SK-N-SH (cell line): Measurements from ENCODE around the gene RHOBTB1. TPM values are rescaled to one million over a fixed set of nuclear protein-coding genes. Genes with fewer than 3 reads are reported as not detected.
"Not testable (repeated sequence)": the region's sequence is repeated elsewhere in the genome, so short reads cannot be mapped to it uniquely, and the experiment has no call there.

Source experiments
- CTCF ChIA-PET: fragments of 300-600, 350-600 bp; formaldehyde crosslinking; extraction: SDS; loops from one replicate; lab custom pipeline; 2021; lab: Yijun Ruan, JAX
- POLR2A ChIA-PET: fragments of 350-600 bp; sonication (Branson Sonifier 250); formaldehyde crosslinking; extraction: SDS; loops from one replicate; lab custom pipeline; 2020; ENCODE audit warnings: antibody characterized with exemption, inconsistent platforms; lab: Yijun Ruan, JAX
- DNase-seq: peaks from one replicate; pipeline ENCODE4 v3.0.0; 2012
- H2AFZ ChIP-seq: fragments of 200-600 bp; sonication (generic); 2 replicates; pipeline ENCODE4 v1.8.1; 2016; ENCODE audit warnings: antibody characterized with exemption, mild to moderate bottlenecking, low read depth
- H3F3A ChIP-seq: fragments of 200-600 bp; sonication (generic); replicated peaks from 2 replicates; pipeline ENCODE3; 2016; ENCODE audit warnings: antibody characterized with exemption, mild to moderate bottlenecking; ENCODE audit not compliant: insufficient read depth
- H3K27ac ChIP-seq, 2 experiments: fragments of 200-500 bp in 1 of 2; fragments of 200-600 bp in 1 of 2; sonication (Bioruptor generic) in 1 of 2; sonication (generic), shearing (Covaris generic) in 1 of 2; 2 replicates each; pipeline versions ENCODE4 v1.5.1 to v1.6.1; 2014 to 2016; ENCODE audit warnings: low read depth in 2 of 2, inconsistent platforms in 1 of 2, low read length in 1 of 2, mild to moderate bottlenecking in 1 of 2, mixed read lengths in 1 of 2
- H3K27me3 ChIP-seq: fragments of 200-600 bp; sonication (generic), shearing (Covaris generic); 2 replicates; pipeline ENCODE4 v1.6.1; 2016; ENCODE audit warnings: mixed run types; ENCODE audit not compliant: insufficient read depth
- H3K36me3 ChIP-seq, 2 experiments: fragments of 200-500 bp in 1 of 2; fragments of 200-600 bp in 1 of 2; sonication (Bioruptor generic) in 1 of 2; sonication (generic) in 1 of 2; replicated peaks in 1 of 2; 2 replicates each; pipeline versions ENCODE3 to v1.5.1; 2014 to 2016; ENCODE audit warnings: low read length in 1 of 2, mild to moderate bottlenecking in 1 of 2; ENCODE audit not compliant: insufficient read depth in 2 of 2, control insufficient read depth in 1 of 2
- H3K4me1 ChIP-seq, 2 experiments: fragments of 200-500 bp in 1 of 2; fragments of 200-600 bp in 1 of 2; sonication (Bioruptor generic) in 1 of 2; sonication (generic), shearing (Covaris generic) in 1 of 2; 2 replicates each; pipeline versions ENCODE4 v1.5.1 to v1.6.1; 2014 to 2016; ENCODE audit warnings: low read depth in 1 of 2, low read length in 1 of 2, mixed run types in 1 of 2; ENCODE audit not compliant: insufficient read depth in 2 of 2, control insufficient read depth in 1 of 2
- H3K4me2 ChIP-seq: fragments of 200-600 bp; sonication (generic), shearing (Covaris generic); 2 replicates; pipeline ENCODE4 v1.6.1; 2017; ENCODE audit warnings: mixed run types
- H3K4me3 ChIP-seq, 2 experiments: fragments of 200-500 bp in 1 of 2; fragments of 200-600 bp in 1 of 2; sonication (Bioruptor generic) in 1 of 2; sonication (generic), shearing (Covaris generic) in 1 of 2; 2 replicates each; pipeline versions ENCODE4 v1.5.1 to v1.8.1; 2014 to 2016; ENCODE audit warnings: low read depth in 2 of 2, inconsistent platforms in 1 of 2, low read length in 1 of 2, mild to moderate bottlenecking in 1 of 2, mixed read lengths in 1 of 2, moderate library complexity in 1 of 2
- H3K79me2 ChIP-seq: fragments of 200-600 bp; sonication (generic); 2 replicates; pipeline ENCODE4 v1.8.1; 2017; ENCODE audit warnings: mild to moderate bottlenecking; ENCODE audit not compliant: insufficient read depth
- H3K9ac ChIP-seq: fragments of 200-600 bp; sonication (generic); 2 replicates; pipeline ENCODE4 v1.6.1; 2017; ENCODE audit warnings: mixed run types
- H3K9me2 ChIP-seq: fragments of 200-600 bp; sonication (generic); 2 replicates; pipeline ENCODE4 v1.6.1; 2017; ENCODE audit warnings: mixed run types
- H3K9me3 ChIP-seq: fragments of 200-600 bp; sonication (generic); 2 replicates; pipeline ENCODE4 v1.6.1; 2017; ENCODE audit warnings: mixed run types, mild to moderate bottlenecking, moderate library complexity
- H4K20me1 ChIP-seq: fragments of 200-600 bp; sonication (generic); 2 replicates; pipeline ENCODE4 v1.6.1; 2017; ENCODE audit warnings: mild to moderate bottlenecking, mixed run types; ENCODE audit not compliant: insufficient read depth
- CHD2 ChIP-seq: fragments of 150-350 bp; IDR thresholded peaks from 2 replicates; pipeline ENCODE4 v1.6.1; 2018; ENCODE audit warnings: low read length; ENCODE audit not compliant: partially characterized antibody
- ELF1 ChIP-seq: IDR thresholded peaks from 2 replicates; pipeline ENCODE4 v1.4.0; 2012
- EZH2phosphoT487 ChIP-seq: fragments of 200-600 bp; sonication (generic); IDR thresholded peaks from 2 replicates; pipeline ENCODE4 v1.6.1; 2017; ENCODE audit warnings: low read depth, mixed run types, mild to moderate bottlenecking, antibody characterized with exemption, moderate library complexity, borderline replicate concordance
- FOSL2 ChIP-seq: IDR thresholded peaks from 2 replicates; pipeline ENCODE4 v1.4.0; 2012; ENCODE audit warnings: low read depth, mild to moderate bottlenecking, moderate library complexity, borderline replicate concordance
- FOXM1 ChIP-seq: IDR thresholded peaks from 2 replicates; pipeline ENCODE4 v1.4.0; 2012; ENCODE audit warnings: low read depth, mild to moderate bottlenecking
- JUND ChIP-seq: IDR thresholded peaks from 2 replicates; pipeline ENCODE4 v1.4.0; 2012
- MXI1 ChIP-seq: IDR thresholded peaks from 2 replicates; pipeline ENCODE4 v1.6.1; 2012; ENCODE audit warnings: mild to moderate bottlenecking, low read depth, low read length, improper control_type of control experiment
- NFIC ChIP-seq: IDR thresholded peaks from 2 replicates; pipeline ENCODE4 v1.4.0; 2012; ENCODE audit warnings: borderline replicate concordance
- NRF1 ChIP-seq: IDR thresholded peaks from 2 replicates; pipeline ENCODE4 v1.6.1; 2012; ENCODE audit warnings: low read depth, mild to moderate bottlenecking, low read length
- RXRA ChIP-seq: IDR thresholded peaks from 2 replicates; pipeline ENCODE4 v1.4.0; 2012; ENCODE audit warnings: low read depth, mild to moderate bottlenecking, borderline replicate concordance
- SMC3 ChIP-seq: IDR thresholded peaks from 2 replicates; pipeline ENCODE4 v1.6.1; 2012; ENCODE audit warnings: low read depth, low read length, improper control_type of control experiment
- TAF1 ChIP-seq: IDR thresholded peaks from 2 replicates; pipeline ENCODE4 v1.6.1; 2012; ENCODE audit warnings: low read depth, mild to moderate bottlenecking, low read length, moderate library complexity, borderline replicate concordance
- TCF12 ChIP-seq: IDR thresholded peaks from 2 replicates; pipeline ENCODE4 v1.4.0; 2012
- YY1 ChIP-seq: IDR thresholded peaks from 2 replicates; pipeline ENCODE4 v1.4.0; 2012; ENCODE audit warnings: low read depth, mild to moderate bottlenecking
- WGBS: methylation state at CpG from one replicate; pipeline ENCODE4 v1.1.6; 2017; ENCODE audit warnings: low lambda C conversion rate; 5-methylcytosine and 5-hydroxymethylcytosine counted together
- polyA plus RNA-seq, 3 experiments: library from polyadenylated mRNA; depleted of rRNA; stranded (reverse); fragments of >200 nt; gene quantifications; 2 replicates each; pipeline ENCODE4 v1.2.3, GENCODE V29; 2012
- TF ChIP-seq, protein P1 (sequence below): IDR thresholded peaks from 2 replicates; pipeline ENCODE4 v1.6.1; 2012; ENCODE audit warnings: mild to moderate bottlenecking, low read depth, low read length, moderate library complexity
- TF ChIP-seq, protein P2 (sequence below): fragments of 150-350 bp; IDR thresholded peaks from 2 replicates; pipeline ENCODE4 v1.6.1; 2016; ENCODE audit warnings: mild to moderate bottlenecking, low read depth, low read length
- TF ChIP-seq, protein P3 (sequence below): fragments of 200-600 bp; sonication (generic); IDR thresholded peaks from 2 replicates; pipeline ENCODE4 v1.6.1; 2017; ENCODE audit warnings: antibody characterized with exemption, mild to moderate bottlenecking, moderate library complexity
- TF ChIP-seq, protein P4 (sequence below): IDR thresholded peaks from 2 replicates; pipeline ENCODE4; 2012
- TF ChIP-seq, protein P5 (sequence below): IDR thresholded peaks from 2 replicates; pipeline ENCODE4 v1.4.0; 2012; ENCODE audit warnings: low read depth, borderline replicate concordance

Gene RHOBTB1
- polyA plus RNA-seq, 1 of the 3 experiments (the other 2 are of a cell fraction) = 10.5 TPM

DNA sequence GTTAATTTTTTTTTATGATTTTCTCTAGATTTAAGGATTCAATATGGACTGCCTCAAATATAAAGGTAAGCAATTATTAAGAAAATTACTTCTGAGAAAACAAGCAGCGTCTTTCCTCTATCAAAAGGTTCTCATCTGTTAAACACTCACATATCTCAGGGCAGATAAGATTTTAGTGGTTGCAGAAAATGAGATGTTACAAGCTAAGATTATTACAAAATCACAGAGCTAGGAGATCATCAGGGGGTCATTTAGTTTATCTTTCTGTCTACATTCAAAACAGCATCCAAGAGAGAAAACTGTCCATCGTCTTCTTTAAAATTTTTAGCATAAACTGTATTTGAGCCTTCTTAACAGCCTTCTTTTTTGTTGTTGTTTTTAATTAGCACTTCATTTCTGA lies 29.1 kb upstream of the RHOBTB1 start:
- Histone ChIP-seq H3F3A (peaks cover 17% of the 10 kb centered on the region), H3K9me3 (no peaks in the 10 kb centered on the region), H3K27ac (no peak overlapping the region), H3K9ac (no peak overlapping the region), H4K20me1 (no peaks in the 10 kb centered on the region), H3K9me2 (no peaks in the 10 kb centered on the region), H3K4me3 (no peak overlapping the region), H2AFZ (no peak overlapping the region), H3K27me3 (no peaks in the 10 kb centered on the region), H3K79me2 (no peaks in the 10 kb centered on the region), H3K4me2 (no peak overlapping the region), H3K36me3 (no peaks in the 10 kb centered on the region), H3K4me1 (peaks cover 0 to 6% of the 10 kb centered on the region in 2 experiments; a peak in 2 of 4 replicates)
- 99% methylated on average over 2 of the region's 2 CpGs for WGBS
- ChIA-PET CTCF (no interaction called here), POLR2A (no interaction called here)
- TF ChIP-seq JUND (no peak), TCF12 (no peak), YY1 (no peak), TAF1 (no peak), FOSL2 (no peak), CHD2 (no peak), ELF1 (no peak), FOXM1 (no peak), RXRA (no peak), NRF1 (no peak), NFIC (no peak), SMC3 (no peak), MXI1 (no peak), EZH2phosphoT487 (no peak)
- TF ChIP-seq, protein P1, sequence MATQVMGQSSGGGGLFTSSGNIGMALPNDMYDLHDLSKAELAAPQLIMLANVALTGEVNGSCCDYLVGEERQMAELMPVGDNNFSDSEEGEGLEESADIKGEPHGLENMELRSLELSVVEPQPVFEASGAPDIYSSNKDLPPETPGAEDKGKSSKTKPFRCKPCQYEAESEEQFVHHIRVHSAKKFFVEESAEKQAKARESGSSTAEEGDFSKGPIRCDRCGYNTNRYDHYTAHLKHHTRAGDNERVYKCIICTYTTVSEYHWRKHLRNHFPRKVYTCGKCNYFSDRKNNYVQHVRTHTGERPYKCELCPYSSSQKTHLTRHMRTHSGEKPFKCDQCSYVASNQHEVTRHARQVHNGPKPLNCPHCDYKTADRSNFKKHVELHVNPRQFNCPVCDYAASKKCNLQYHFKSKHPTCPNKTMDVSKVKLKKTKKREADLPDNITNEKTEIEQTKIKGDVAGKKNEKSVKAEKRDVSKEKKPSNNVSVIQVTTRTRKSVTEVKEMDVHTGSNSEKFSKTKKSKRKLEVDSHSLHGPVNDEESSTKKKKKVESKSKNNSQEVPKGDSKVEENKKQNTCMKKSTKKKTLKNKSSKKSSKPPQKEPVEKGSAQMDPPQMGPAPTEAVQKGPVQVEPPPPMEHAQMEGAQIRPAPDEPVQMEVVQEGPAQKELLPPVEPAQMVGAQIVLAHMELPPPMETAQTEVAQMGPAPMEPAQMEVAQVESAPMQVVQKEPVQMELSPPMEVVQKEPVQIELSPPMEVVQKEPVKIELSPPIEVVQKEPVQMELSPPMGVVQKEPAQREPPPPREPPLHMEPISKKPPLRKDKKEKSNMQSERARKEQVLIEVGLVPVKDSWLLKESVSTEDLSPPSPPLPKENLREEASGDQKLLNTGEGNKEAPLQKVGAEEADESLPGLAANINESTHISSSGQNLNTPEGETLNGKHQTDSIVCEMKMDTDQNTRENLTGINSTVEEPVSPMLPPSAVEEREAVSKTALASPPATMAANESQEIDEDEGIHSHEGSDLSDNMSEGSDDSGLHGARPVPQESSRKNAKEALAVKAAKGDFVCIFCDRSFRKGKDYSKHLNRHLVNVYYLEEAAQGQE = no peak
- TF ChIP-seq, protein P2, sequence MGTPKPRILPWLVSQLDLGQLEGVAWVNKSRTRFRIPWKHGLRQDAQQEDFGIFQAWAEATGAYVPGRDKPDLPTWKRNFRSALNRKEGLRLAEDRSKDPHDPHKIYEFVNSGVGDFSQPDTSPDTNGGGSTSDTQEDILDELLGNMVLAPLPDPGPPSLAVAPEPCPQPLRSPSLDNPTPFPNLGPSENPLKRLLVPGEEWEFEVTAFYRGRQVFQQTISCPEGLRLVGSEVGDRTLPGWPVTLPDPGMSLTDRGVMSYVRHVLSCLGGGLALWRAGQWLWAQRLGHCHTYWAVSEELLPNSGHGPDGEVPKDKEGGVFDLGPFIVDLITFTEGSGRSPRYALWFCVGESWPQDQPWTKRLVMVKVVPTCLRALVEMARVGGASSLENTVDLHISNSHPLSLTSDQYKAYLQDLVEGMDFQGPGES = no peak
- TF ChIP-seq, protein P3, sequence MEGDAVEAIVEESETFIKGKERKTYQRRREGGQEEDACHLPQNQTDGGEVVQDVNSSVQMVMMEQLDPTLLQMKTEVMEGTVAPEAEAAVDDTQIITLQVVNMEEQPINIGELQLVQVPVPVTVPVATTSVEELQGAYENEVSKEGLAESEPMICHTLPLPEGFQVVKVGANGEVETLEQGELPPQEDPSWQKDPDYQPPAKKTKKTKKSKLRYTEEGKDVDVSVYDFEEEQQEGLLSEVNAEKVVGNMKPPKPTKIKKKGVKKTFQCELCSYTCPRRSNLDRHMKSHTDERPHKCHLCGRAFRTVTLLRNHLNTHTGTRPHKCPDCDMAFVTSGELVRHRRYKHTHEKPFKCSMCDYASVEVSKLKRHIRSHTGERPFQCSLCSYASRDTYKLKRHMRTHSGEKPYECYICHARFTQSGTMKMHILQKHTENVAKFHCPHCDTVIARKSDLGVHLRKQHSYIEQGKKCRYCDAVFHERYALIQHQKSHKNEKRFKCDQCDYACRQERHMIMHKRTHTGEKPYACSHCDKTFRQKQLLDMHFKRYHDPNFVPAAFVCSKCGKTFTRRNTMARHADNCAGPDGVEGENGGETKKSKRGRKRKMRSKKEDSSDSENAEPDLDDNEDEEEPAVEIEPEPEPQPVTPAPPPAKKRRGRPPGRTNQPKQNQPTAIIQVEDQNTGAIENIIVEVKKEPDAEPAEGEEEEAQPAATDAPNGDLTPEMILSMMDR = no peak
- TF ChIP-seq, protein P4, sequence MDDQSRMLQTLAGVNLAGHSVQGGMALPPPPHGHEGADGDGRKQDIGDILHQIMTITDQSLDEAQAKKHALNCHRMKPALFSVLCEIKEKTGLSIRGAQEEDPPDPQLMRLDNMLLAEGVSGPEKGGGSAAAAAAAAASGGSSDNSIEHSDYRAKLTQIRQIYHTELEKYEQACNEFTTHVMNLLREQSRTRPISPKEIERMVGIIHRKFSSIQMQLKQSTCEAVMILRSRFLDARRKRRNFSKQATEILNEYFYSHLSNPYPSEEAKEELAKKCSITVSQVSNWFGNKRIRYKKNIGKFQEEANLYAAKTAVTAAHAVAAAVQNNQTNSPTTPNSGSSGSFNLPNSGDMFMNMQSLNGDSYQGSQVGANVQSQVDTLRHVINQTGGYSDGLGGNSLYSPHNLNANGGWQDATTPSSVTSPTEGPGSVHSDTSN = no peak
- TF ChIP-seq, protein P5, sequence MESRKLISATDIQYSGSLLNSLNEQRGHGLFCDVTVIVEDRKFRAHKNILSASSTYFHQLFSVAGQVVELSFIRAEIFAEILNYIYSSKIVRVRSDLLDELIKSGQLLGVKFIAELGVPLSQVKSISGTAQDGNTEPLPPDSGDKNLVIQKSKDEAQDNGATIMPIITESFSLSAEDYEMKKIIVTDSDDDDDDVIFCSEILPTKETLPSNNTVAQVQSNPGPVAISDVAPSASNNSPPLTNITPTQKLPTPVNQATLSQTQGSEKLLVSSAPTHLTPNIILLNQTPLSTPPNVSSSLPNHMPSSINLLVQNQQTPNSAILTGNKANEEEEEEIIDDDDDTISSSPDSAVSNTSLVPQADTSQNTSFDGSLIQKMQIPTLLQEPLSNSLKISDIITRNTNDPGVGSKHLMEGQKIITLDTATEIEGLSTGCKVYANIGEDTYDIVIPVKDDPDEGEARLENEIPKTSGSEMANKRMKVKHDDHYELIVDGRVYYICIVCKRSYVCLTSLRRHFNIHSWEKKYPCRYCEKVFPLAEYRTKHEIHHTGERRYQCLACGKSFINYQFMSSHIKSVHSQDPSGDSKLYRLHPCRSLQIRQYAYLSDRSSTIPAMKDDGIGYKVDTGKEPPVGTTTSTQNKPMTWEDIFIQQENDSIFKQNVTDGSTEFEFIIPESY = no peak
- DNase-seq = no peak

DNA sequence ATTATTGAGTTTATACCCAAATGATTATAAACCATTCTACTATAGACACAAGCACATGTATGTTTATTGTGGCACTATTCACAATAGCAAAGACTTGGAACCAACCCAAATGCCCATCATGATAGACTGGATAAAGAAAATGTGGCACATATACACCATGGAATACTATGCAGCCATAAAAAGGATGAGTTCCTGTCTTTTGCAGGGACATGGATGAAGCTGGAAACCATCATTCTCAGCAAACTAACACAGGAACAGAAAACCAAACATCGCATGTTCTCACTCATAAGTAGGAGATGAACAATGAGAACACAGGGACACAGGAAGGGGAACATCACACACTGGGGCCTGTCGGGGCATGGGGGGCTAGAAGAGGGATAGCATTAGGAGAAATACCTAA lies 28.2 kb upstream of the RHOBTB1 start:
- H3K36me3 ChIP-seq, H4K20me1 ChIP-seq, H3K27me3 ChIP-seq, H3K4me1 ChIP-seq, H3K9ac ChIP-seq, H3K9me2 ChIP-seq, H3K9me3 ChIP-seq, H3K27ac ChIP-seq, POLR2A ChIA-PET, H3K79me2 ChIP-seq, H2AFZ ChIP-seq, H3K4me2 ChIP-seq, CTCF ChIA-PET, H3K4me3 ChIP-seq, DNase-seq: not testable (repeated sequence)
- WGBS = 81% methylated on average over 2 of the region's 2 CpGs
- peaks cover 13% of the 10 kb centered on the region for H3F3A ChIP-seq
